GM23338 (cell line): Measurements from ENCODE around the gene HCFC1. TPM values are rescaled to one million over a fixed set of nuclear protein-coding genes. Genes with fewer than 3 reads are reported as not detected.

Experiments used
- ATAC-seq: fragments of 200-7000 bp; cut with Tn5 transposase; 3 replicates; pipeline ENCODE4 v1.9.1; 2020
- DNase-seq: peaks from one replicate; pipeline ENCODE4 v3.0.0-alpha.2; 2015; ENCODE audit warnings: low spot score
- H2AFZ ChIP-seq: fragments of 200-600 bp; sonication (generic); 2 replicates; pipeline ENCODE4 v1.8.0; 2016; ENCODE audit warnings: antibody characterized with exemption, mild to moderate bottlenecking, moderate library complexity
- H3F3A ChIP-seq: fragments of 200-600 bp; sonication (generic); replicated peaks from 2 replicates; pipeline ENCODE4 v1.8.0; 2017; ENCODE audit warnings: antibody characterized with exemption, mixed run types, low read depth
- H3K27ac ChIP-seq: fragments of 200-600 bp; sonication (generic); 2 replicates; pipeline ENCODE4 v1.6.1; 2016; ENCODE audit warnings: low read depth
- H3K27me3 ChIP-seq: fragments of 200-600 bp; sonication (generic); 2 replicates; pipeline ENCODE4 v1.8.0; 2016; ENCODE audit warnings: mild to moderate bottlenecking, mixed run types, moderate library complexity; ENCODE audit not compliant: insufficient read depth
- H3K36me3 ChIP-seq: fragments of 200-600 bp; sonication (generic); 2 replicates; pipeline ENCODE4 v1.8.0; 2016; ENCODE audit warnings: mild to moderate bottlenecking; ENCODE audit not compliant: insufficient read depth
- H3K4me1 ChIP-seq: fragments of 200-600 bp; sonication (generic); 2 replicates; pipeline ENCODE4 v1.8.0; 2016; ENCODE audit warnings: mild to moderate bottlenecking, moderate library complexity; ENCODE audit not compliant: insufficient read depth
- H3K4me2 ChIP-seq: fragments of 200-600 bp; sonication (generic); 2 replicates; pipeline ENCODE4 v1.7.1; 2017; ENCODE audit warnings: mixed run types
- H3K4me3 ChIP-seq: fragments of 200-600 bp; sonication (generic); 2 replicates; pipeline ENCODE4 v1.6.1; 2016; ENCODE audit warnings: mixed run types
- H3K79me2 ChIP-seq: fragments of 200-600 bp; sonication (generic); replicated peaks from 2 replicates; pipeline ENCODE4 v1.8.0; 2017; ENCODE audit warnings: mild to moderate bottlenecking; ENCODE audit not compliant: insufficient read depth
- H3K9me2 ChIP-seq: fragments of 200-600 bp; sonication (generic); 2 replicates; pipeline ENCODE4 v1.8.0; 2017; ENCODE audit not compliant: insufficient read depth
- H4K20me1 ChIP-seq: fragments of 200-600 bp; sonication (generic); replicated peaks from 2 replicates; pipeline ENCODE4 v1.8.0; 2017; ENCODE audit warnings: mild to moderate bottlenecking; ENCODE audit not compliant: insufficient read depth
- H3K27ac Mint-ChIP-seq: 2 replicates; pipeline ENCODE4 v1.8.0; 2020; ENCODE audit warnings: inconsistent platforms, mild to moderate bottlenecking, moderate library complexity, mixed read lengths
- H3K27me3 Mint-ChIP-seq: 3 replicates; pipeline ENCODE4 v1.8.0; 2022; ENCODE audit warnings: low read depth, mild to moderate bottlenecking, moderate library complexity, mixed read lengths, inconsistent platforms; ENCODE audit not compliant: insufficient read depth, poor library complexity
- H3K36me3 Mint-ChIP-seq: 3 replicates; pipeline ENCODE4 v1.8.0; 2021; ENCODE audit warnings: low read depth, mild to moderate bottlenecking, inconsistent platforms, moderate library complexity, mixed read lengths
- H3K4me1 Mint-ChIP-seq: 3 replicates; pipeline ENCODE4 v1.8.0; 2020; ENCODE audit warnings: mild to moderate bottlenecking, inconsistent platforms, mixed read lengths
- H3K4me3 Mint-ChIP-seq: 3 replicates; pipeline ENCODE4 v1.8.0; 2021; ENCODE audit warnings: moderate library complexity, mild to moderate bottlenecking, inconsistent platforms, mixed read lengths
- H3K9me3 Mint-ChIP-seq: 3 replicates; pipeline ENCODE4 v1.8.0; 2020; ENCODE audit warnings: moderate library complexity, mild to moderate bottlenecking, inconsistent platforms, mixed read lengths
- CREB1 ChIP-seq: fragments of 250-450 bp; sonication (Bioruptor Pico); IDR thresholded peaks from 2 replicates; pipeline ENCODE4 v1.5.0; 2020; ENCODE audit warnings: low read depth, mild to moderate bottlenecking, moderate library complexity
- ETS1 ChIP-seq: IDR thresholded peaks from 2 replicates; pipeline ENCODE4 v1.6.1; 2016; ENCODE audit warnings: antibody characterized with exemption
- EZH2 ChIP-seq: fragments of 200-600 bp; sonication (generic); IDR thresholded peaks from one replicate; pipeline ENCODE4 v1.8.0; 2017; ENCODE audit warnings: antibody characterized with exemption, mild to moderate bottlenecking, low read depth; ENCODE audit not compliant: unreplicated experiment
- EZH2phosphoT487 ChIP-seq: fragments of 200-600 bp; sonication (generic); IDR thresholded peaks from one replicate; pipeline ENCODE4 v1.8.1; 2018; ENCODE audit warnings: antibody characterized with exemption; ENCODE audit not compliant: unreplicated experiment
- JUNB ChIP-seq: IDR thresholded peaks from one replicate; pipeline ENCODE4 v1.6.1; 2016; ENCODE audit warnings: antibody characterized with exemption; ENCODE audit not compliant: unreplicated experiment
- NANOG ChIP-seq: IDR thresholded peaks from 2 replicates; pipeline ENCODE4 v1.6.1; 2016; ENCODE audit warnings: antibody characterized with exemption, borderline replicate concordance
- POLR2AphosphoS5 ChIP-seq: IDR thresholded peaks from 2 replicates; pipeline ENCODE4 v1.6.1; 2016; ENCODE audit warnings: antibody characterized with exemption, low read depth
- STAT1 ChIP-seq: IDR thresholded peaks from one replicate; pipeline ENCODE4 v1.6.1; 2016; ENCODE audit warnings: antibody characterized with exemption; ENCODE audit not compliant: unreplicated experiment
- ZNF114 ChIP-seq: fragments of 250-450 bp; sonication (Bioruptor Pico); IDR thresholded peaks from 2 replicates; pipeline ENCODE4 v1.5.0; 2020; ENCODE audit warnings: mild to moderate bottlenecking, moderate library complexity
- ZNF331 ChIP-seq: fragments of 250-450 bp; sonication (Bioruptor Pico); IDR thresholded peaks from 2 replicates; pipeline ENCODE4 v1.5.0; 2020; ENCODE audit warnings: low read depth, mild to moderate bottlenecking, moderate library complexity
- polyA plus RNA-seq: library from polyadenylated mRNA; unstranded; fragments of >200 nt; fragmentation: Nextera tagmentation; extraction: Ambion mirVana; gene quantifications from 2 replicates; pipeline ENCODE4 v1.2.1, GENCODE V29; 2016
- total RNA-seq: library from RNA; depleted of rRNA; stranded (reverse); fragments of >200 nt; shearing (Covaris generic); gene quantifications from 2 replicates; pipeline ENCODE4 v1.2.3, GENCODE V29; 2014
- TF ChIP-seq, protein P1 (sequence below): fragments of 250-450 bp; sonication (Bioruptor Pico); IDR thresholded peaks from 2 replicates; pipeline ENCODE4 v1.5.0; 2020; ENCODE audit warnings: mild to moderate bottlenecking, moderate library complexity
- TF ChIP-seq, protein P2 (sequence below): IDR thresholded peaks from one replicate; pipeline ENCODE4 v1.6.1; 2018; ENCODE audit warnings: antibody characterized with exemption; ENCODE audit not compliant: unreplicated experiment
- TF ChIP-seq, protein P3 (sequence below), 2 experiments: fragments of 200-600 bp in 1 of 2; sonication (generic) in 1 of 2; conservative IDR thresholded peaks; 2 replicates each; pipeline versions ENCODE4 v1.5.1 to v1.6.1; 2016 to 2017; ENCODE audit warnings: antibody characterized with exemption in 2 of 2, low read depth in 2 of 2, mild to moderate bottlenecking in 2 of 2, moderate library complexity in 1 of 2

Gene HCFC1
- total and polyA plus RNA-seq, 2 experiments from 2014 or later: 33.0 to 188 TPM

GRCh38 chrX:153902385-153902784 lies 69.2 kb downstream of the HCFC1 start:
- no peak for DNase-seq
- Mint-ChIP-seq H3K27me3 (peaks cover 15% of the 10 kb centered on the region), H3K4me1 (peaks cover 26% of the 10 kb centered on the region), H3K36me3 (no peaks in the 10 kb centered on the region), H3K4me3 (no peak overlapping the region), H3K27ac (no peak overlapping the region), H3K9me3 (no peaks in the 10 kb centered on the region; the same call in 2 of the 3 replicates)
- Histone ChIP-seq H3K4me3 (no peak overlapping the region), H3K27me3 (no peaks in the 10 kb centered on the region), H3K4me2 (no peak overlapping the region), H3K27ac (no peak overlapping the region), H2AFZ (no peak overlapping the region), H3F3A (no peaks in the 10 kb centered on the region), H3K79me2 (no peaks in the 10 kb centered on the region), H4K20me1 (no peaks in the 10 kb centered on the region), H3K4me1 (peaks cover 5% of the 10 kb centered on the region; the same call in 1 of the 2 replicates), H3K36me3 (no peaks in the 10 kb centered on the region), H3K9me2 (no peaks in the 10 kb centered on the region)
- no peak for TF ChIP-seq JUNB
- no peak for TF ChIP-seq ETS1
- no peak for TF ChIP-seq STAT1
- no peak for TF ChIP-seq ZNF114 (CRISPR knock-in tag)
- TF ChIP-seq, protein P1, sequence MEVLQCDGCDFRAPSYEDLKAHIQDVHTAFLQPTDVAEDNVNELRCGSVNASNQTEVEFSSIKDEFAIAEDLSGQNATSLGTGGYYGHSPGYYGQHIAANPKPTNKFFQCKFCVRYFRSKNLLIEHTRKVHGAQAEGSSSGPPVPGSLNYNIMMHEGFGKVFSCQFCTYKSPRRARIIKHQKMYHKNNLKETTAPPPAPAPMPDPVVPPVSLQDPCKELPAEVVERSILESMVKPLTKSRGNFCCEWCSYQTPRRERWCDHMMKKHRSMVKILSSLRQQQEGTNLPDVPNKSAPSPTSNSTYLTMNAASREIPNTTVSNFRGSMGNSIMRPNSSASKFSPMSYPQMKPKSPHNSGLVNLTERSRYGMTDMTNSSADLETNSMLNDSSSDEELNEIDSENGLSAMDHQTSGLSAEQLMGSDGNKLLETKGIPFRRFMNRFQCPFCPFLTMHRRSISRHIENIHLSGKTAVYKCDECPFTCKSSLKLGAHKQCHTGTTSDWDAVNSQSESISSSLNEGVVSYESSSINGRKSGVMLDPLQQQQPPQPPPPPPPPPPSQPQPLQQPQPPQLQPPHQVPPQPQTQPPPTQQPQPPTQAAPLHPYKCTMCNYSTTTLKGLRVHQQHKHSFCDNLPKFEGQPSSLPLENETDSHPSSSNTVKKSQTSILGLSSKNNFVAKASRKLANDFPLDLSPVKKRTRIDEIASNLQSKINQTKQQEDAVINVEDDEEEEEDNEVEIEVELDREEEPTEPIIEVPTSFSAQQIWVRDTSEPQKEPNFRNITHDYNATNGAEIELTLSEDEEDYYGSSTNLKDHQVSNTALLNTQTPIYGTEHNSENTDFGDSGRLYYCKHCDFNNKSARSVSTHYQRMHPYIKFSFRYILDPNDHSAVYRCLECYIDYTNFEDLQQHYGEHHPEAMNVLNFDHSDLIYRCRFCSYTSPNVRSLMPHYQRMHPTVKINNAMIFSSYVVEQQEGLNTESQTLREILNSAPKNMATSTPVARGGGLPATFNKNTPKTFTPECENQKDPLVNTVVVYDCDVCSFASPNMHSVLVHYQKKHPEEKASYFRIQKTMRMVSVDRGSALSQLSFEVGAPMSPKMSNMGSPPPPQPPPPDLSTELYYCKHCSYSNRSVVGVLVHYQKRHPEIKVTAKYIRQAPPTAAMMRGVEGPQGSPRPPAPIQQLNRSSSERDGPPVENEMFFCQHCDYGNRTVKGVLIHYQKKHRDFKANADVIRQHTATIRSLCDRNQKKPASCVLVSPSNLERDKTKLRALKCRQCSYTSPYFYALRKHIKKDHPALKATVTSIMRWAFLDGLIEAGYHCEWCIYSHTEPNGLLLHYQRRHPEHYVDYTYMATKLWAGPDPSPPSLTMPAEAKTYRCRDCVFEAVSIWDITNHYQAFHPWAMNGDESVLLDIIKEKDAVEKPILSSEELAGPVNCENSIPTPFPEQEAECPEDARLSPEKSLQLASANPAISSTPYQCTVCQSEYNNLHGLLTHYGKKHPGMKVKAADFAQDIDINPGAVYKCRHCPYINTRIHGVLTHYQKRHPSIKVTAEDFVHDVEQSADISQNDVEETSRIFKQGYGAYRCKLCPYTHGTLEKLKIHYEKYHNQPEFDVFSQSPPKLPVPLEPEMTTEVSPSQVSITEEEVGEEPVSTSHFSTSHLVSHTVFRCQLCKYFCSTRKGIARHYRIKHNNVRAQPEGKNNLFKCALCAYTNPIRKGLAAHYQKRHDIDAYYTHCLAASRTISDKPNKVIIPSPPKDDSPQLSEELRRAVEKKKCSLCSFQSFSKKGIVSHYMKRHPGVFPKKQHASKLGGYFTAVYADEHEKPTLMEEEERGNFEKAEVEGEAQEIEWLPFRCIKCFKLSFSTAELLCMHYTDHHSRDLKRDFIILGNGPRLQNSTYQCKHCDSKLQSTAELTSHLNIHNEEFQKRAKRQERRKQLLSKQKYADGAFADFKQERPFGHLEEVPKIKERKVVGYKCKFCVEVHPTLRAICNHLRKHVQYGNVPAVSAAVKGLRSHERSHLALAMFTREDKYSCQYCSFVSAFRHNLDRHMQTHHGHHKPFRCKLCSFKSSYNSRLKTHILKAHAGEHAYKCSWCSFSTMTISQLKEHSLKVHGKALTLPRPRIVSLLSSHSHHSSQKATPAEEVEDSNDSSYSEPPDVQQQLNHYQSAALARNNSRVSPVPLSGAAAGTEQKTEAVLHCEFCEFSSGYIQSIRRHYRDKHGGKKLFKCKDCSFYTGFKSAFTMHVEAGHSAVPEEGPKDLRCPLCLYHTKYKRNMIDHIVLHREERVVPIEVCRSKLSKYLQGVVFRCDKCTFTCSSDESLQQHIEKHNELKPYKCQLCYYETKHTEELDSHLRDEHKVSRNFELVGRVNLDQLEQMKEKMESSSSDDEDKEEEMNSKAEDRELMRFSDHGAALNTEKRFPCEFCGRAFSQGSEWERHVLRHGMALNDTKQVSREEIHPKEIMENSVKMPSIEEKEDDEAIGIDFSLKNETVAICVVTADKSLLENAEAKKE: no peak
- no peak for TF ChIP-seq CREB1 (CRISPR knock-in tag)
- TF ChIP-seq, protein P2, sequence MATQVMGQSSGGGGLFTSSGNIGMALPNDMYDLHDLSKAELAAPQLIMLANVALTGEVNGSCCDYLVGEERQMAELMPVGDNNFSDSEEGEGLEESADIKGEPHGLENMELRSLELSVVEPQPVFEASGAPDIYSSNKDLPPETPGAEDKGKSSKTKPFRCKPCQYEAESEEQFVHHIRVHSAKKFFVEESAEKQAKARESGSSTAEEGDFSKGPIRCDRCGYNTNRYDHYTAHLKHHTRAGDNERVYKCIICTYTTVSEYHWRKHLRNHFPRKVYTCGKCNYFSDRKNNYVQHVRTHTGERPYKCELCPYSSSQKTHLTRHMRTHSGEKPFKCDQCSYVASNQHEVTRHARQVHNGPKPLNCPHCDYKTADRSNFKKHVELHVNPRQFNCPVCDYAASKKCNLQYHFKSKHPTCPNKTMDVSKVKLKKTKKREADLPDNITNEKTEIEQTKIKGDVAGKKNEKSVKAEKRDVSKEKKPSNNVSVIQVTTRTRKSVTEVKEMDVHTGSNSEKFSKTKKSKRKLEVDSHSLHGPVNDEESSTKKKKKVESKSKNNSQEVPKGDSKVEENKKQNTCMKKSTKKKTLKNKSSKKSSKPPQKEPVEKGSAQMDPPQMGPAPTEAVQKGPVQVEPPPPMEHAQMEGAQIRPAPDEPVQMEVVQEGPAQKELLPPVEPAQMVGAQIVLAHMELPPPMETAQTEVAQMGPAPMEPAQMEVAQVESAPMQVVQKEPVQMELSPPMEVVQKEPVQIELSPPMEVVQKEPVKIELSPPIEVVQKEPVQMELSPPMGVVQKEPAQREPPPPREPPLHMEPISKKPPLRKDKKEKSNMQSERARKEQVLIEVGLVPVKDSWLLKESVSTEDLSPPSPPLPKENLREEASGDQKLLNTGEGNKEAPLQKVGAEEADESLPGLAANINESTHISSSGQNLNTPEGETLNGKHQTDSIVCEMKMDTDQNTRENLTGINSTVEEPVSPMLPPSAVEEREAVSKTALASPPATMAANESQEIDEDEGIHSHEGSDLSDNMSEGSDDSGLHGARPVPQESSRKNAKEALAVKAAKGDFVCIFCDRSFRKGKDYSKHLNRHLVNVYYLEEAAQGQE: no peak
- TF ChIP-seq EZH2phosphoT487: no peak
- TF ChIP-seq EZH2: no peak
- no peak for TF ChIP-seq POLR2AphosphoS5
- TF ChIP-seq NANOG: no peak
- TF ChIP-seq, protein P3, sequence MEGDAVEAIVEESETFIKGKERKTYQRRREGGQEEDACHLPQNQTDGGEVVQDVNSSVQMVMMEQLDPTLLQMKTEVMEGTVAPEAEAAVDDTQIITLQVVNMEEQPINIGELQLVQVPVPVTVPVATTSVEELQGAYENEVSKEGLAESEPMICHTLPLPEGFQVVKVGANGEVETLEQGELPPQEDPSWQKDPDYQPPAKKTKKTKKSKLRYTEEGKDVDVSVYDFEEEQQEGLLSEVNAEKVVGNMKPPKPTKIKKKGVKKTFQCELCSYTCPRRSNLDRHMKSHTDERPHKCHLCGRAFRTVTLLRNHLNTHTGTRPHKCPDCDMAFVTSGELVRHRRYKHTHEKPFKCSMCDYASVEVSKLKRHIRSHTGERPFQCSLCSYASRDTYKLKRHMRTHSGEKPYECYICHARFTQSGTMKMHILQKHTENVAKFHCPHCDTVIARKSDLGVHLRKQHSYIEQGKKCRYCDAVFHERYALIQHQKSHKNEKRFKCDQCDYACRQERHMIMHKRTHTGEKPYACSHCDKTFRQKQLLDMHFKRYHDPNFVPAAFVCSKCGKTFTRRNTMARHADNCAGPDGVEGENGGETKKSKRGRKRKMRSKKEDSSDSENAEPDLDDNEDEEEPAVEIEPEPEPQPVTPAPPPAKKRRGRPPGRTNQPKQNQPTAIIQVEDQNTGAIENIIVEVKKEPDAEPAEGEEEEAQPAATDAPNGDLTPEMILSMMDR (conservative IDR thresholded peaks at IDR 0.05; ENCODE audit: low read depth in 2 of 2): no peak
- TF ChIP-seq ZNF331 (CRISPR knock-in tag): no peak
- ATAC-seq: no peak
